ENCODE measurements around the gene CCDC116. TPM values are rescaled to one million over a fixed set of nuclear protein-coding genes. Genes with fewer than 3 reads are reported as not detected.
"Not testable (repeated sequence)": the region's sequence is repeated elsewhere in the genome, so short reads cannot be mapped to it uniquely, and the experiment has no call there.

Gene CCDC116
- total and polyA plus RNA-seq, 2 experiments from 2014 or later = 0.10 to 0.54 TPM

GRCh38 chr22:21605887-21606564 is 26.5 kb upstream of the CCDC116 start:
- TF ChIP-seq EZH2 (IDR thresholded peaks at IDR 0.05; ENCODE audit: insufficient read depth, poor library complexity, severe bottlenecking) (no peak), EZH2phosphoT487 (IDR thresholded peaks at IDR 0.05; ENCODE audit: insufficient read depth, low read depth) (no peak)
- no peaks in the 10 kb centered on the region for H3K4me1 ChIP-seq (ENCODE audit: insufficient read depth)
- 0 out of 2 replicates have a peak, but pooled peaks cover 11% of the 10 kb centered on the region for H4K20me1 ChIP-seq (ENCODE audit: insufficient read depth)
- no peaks in the 10 kb centered on the region for H3K9me3 ChIP-seq (ENCODE audit: low read depth)
- no peaks in the 10 kb centered on the region for H3K9me2 ChIP-seq (ENCODE audit: insufficient read depth)
- H3K27ac ChIP-seq = no peak overlapping the region
- H3K27me3 ChIP-seq (replicated peaks; ENCODE audit: insufficient read depth) = no peaks in the 10 kb centered on the region
- peaks cover 100% of the 10 kb centered on the region for H3K79me2 ChIP-seq (ENCODE audit: insufficient read depth)
- H3K4me2 ChIP-seq (ENCODE audit: unreplicated experiment) = no peak overlapping the region
- in situ Hi-C loops (cut with MboI) = no loop called here
- no peak overlapping the region for H2AFZ ChIP-seq
- DNase-seq = no peak
- no peak overlapping the region for H3K9ac ChIP-seq
- WGBS, 2 experiments (ENCODE audit: low coverage in 1 of 2, low lambda C conversion rate in 2 of 2, missing lambda C conversion rate in 2 of 2) = 99% methylated on average over 7 of the region's 7 CpGs
- H3K36me3 ChIP-seq (ENCODE audit: low read depth) = 0 out of 2 replicates have a peak, but pooled peaks cover 6% of the 10 kb centered on the region
- peaks cover 9% of the 10 kb centered on the region; the same call in 1 of the 2 replicates for H3F3A ChIP-seq (ENCODE audit: insufficient read depth)
- H3K4me3 ChIP-seq = no peak overlapping the region

- Histone ChIP-seq H3K9ac (no peak overlapping the region), H3K9me2 (ENCODE audit: insufficient read depth) (no peaks in the 10 kb centered on the region), H3K4me1 (ENCODE audit: insufficient read depth) (no peaks in the 10 kb centered on the region), H3K27ac (no peak overlapping the region), H2AFZ (no peak overlapping the region), H3K36me3 (ENCODE audit: low read depth) (0 out of 2 replicates have a peak, but pooled peaks cover 12% of the 10 kb centered on the region), H3K4me3 (no peak overlapping the region), H3K9me3 (ENCODE audit: low read depth) (no peaks in the 10 kb centered on the region), H4K20me1 (ENCODE audit: insufficient read depth) (0 out of 2 replicates have a peak, but pooled peaks cover 11% of the 10 kb centered on the region), H3K27me3 (replicated peaks; ENCODE audit: insufficient read depth) (no peaks in the 10 kb centered on the region), H3K4me2 (ENCODE audit: unreplicated experiment) (no peak overlapping the region), H3F3A (ENCODE audit: insufficient read depth) (peaks cover 9% of the 10 kb centered on the region; the same call in 1 of the 2 replicates), H3K79me2 (ENCODE audit: insufficient read depth) (peaks cover 100% of the 10 kb centered on the region)
- 89% methylated on average over 8 of the region's 8 CpGs for WGBS, 2 experiments (ENCODE audit: low coverage in 1 of 2, low lambda C conversion rate in 2 of 2, missing lambda C conversion rate in 2 of 2)
- DNase-seq = no peak
- TF ChIP-seq EZH2 (IDR thresholded peaks at IDR 0.05; ENCODE audit: insufficient read depth, poor library complexity, severe bottlenecking) (no peak), EZH2phosphoT487 (IDR thresholded peaks at IDR 0.05; ENCODE audit: insufficient read depth, low read depth) (no peak)
- in situ Hi-C loops (cut with MboI) = no loop called here
These were observed 25.8 kb upstream of the CCDC116 start for GRCh38 chr22:21606775-21607174.

- H3F3A ChIP-seq (ENCODE audit: insufficient read depth); H3K27ac ChIP-seq; in situ Hi-C loops (cut with MboI); H3K9me2 ChIP-seq (ENCODE audit: insufficient read depth); H3K9me3 ChIP-seq (ENCODE audit: low read depth); DNase-seq; H3K9ac ChIP-seq; H2AFZ ChIP-seq; H3K4me1 ChIP-seq (ENCODE audit: insufficient read depth); H3K4me3 ChIP-seq; H3K4me2 ChIP-seq (ENCODE audit: unreplicated experiment); H3K27me3 ChIP-seq (replicated peaks; ENCODE audit: insufficient read depth): not testable (repeated sequence)
- Histone ChIP-seq H3K79me2 (ENCODE audit: insufficient read depth) (peaks cover 98% of the 10 kb centered on the region), H4K20me1 (ENCODE audit: insufficient read depth) (peaks cover 18% of the 10 kb centered on the region), H3K36me3 (ENCODE audit: low read depth) (peaks cover 17% of the 10 kb centered on the region; the same call in 1 of the 2 replicates)
- 98% methylated on average over 11 of the region's 11 CpGs for WGBS, 2 experiments (ENCODE audit: low coverage in 1 of 2, low lambda C conversion rate in 2 of 2, missing lambda C conversion rate in 2 of 2)
These were observed 22.9 kb upstream of the CCDC116 start for GRCh38 chr22:21609556-21610157.

GRCh38 chr22:21611210-21611977 is 21.2 kb upstream of the CCDC116 start:
- H3K9ac ChIP-seq = no peak overlapping the region
- 0 out of 2 replicates have a peak, but pooled peaks cover 7% of the 10 kb centered on the region for H3F3A ChIP-seq (ENCODE audit: insufficient read depth)
- no peak overlapping the region for H3K27ac ChIP-seq
- no peak for TF ChIP-seq EZH2phosphoT487 (IDR thresholded peaks at IDR 0.05; ENCODE audit: insufficient read depth, low read depth)
- TF ChIP-seq EZH2 (IDR thresholded peaks at IDR 0.05; ENCODE audit: insufficient read depth, poor library complexity, severe bottlenecking) = no peak
- DNase-seq = no peak
- no peaks in the 10 kb centered on the region for H3K9me3 ChIP-seq (ENCODE audit: low read depth)
- no peak overlapping the region for H3K4me2 ChIP-seq (ENCODE audit: unreplicated experiment)
- H3K79me2 ChIP-seq (ENCODE audit: insufficient read depth) = peaks cover 98% of the 10 kb centered on the region
- H3K4me3 ChIP-seq = no peak overlapping the region
- H2AFZ ChIP-seq = no peak overlapping the region
- H3K36me3 ChIP-seq (ENCODE audit: low read depth) = peaks cover 17% of the 10 kb centered on the region; the same call in 1 of the 2 replicates
- WGBS, 2 experiments (ENCODE audit: low coverage in 1 of 2, low lambda C conversion rate in 2 of 2, missing lambda C conversion rate in 2 of 2) = 51 to 63% methylated on average over 4 of the region's 4 CpGs
- in situ Hi-C loops (cut with MboI) = no loop called here
- no peaks in the 10 kb centered on the region for H3K9me2 ChIP-seq (ENCODE audit: insufficient read depth)
- H4K20me1 ChIP-seq (ENCODE audit: insufficient read depth) = peaks cover 13% of the 10 kb centered on the region
- H3K27me3 ChIP-seq (replicated peaks; ENCODE audit: insufficient read depth) = no peaks in the 10 kb centered on the region
- no peaks in the 10 kb centered on the region for H3K4me1 ChIP-seq (ENCODE audit: insufficient read depth)
